NCI-H2171 treated with DMSO at 0.1 percent for 48 hours (cell line): ENCODE measurements around the gene PIGZ.

ENCODE experiments used
- DNase-seq: peaks from one replicate; lab custom pipeline; 2025; lab: John Stamatoyannopoulos, UW

The PIGZ gene

GRCh38 chr3:197001106-197001971, 32.7 kb upstream of the PIGZ start:
- DNase-seq, result peak; percentile 30

- DNase-seq, result no peak
Measured at GRCh38 chr3:197000211-197000610, 31.6 kb upstream of the PIGZ start.

DNA sequence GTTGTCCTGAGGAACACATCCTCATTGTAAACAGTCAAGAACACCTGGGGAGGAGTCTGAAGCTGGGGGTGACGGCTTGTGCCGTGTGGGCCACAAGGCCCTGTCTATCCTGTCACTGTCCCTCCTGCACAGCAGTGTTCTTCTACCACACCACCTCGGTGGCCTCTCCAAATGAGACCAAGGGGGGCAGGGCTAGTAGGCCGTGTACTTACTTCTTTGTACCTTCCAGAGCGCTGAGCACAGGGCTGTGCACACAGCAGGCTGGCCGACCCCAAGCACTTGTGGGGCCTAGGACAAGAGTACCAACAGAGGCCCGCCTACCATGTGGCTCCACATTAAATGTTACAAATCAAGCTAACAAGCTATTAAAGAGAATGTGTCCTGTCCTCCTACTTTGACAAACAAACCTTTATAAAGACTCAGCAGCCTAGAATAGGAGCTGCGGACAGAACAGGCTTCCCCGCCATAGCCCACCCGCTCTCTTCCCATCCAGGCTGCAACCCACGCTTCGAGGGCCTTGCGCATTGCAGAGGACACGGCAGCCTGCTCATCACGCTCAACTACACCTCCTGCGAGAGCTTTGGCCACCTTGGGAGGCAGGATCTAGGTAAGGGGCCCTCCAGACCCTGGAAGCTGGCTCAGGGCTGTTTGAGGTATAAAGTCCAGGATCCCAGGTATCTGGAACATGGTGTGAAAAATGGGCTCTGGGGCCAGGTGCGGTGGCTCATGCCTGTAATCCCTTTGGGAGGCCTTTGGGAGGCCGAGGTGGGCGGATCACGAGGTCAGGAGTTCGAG, 30.5 kb upstream of the PIGZ start:
- DNase-seq, result no peak

DNA sequence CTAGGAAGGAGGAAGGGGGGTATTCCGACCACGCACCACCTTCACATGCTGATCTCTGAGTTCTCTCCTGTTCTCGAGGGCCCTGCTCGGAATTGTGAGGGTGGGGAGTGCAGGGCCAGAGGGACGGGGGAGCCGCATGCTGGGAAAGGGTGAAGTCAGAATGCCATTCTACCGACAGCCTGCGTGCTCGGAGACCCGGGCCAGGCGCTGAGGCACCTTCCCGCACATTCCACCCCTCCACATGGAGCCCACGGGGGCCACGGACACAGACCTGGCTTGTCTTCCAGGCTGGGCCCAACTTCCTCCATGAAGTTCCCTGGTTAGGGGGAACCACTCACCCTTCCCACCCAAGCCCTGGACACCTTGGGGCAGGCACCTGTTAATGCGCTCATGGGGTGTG, 28.7 kb upstream of the PIGZ start:
- DNase-seq, result no peak

- peak; percentile 93 for DNase-seq
Measured at GRCh38 chr3:196996454-196997265, 28.0 kb upstream of the PIGZ start.

GRCh38 chr3:196995646-196996355, 27.2 kb upstream of the PIGZ start:
- DNase-seq, result peak; percentile 95

DNA sequence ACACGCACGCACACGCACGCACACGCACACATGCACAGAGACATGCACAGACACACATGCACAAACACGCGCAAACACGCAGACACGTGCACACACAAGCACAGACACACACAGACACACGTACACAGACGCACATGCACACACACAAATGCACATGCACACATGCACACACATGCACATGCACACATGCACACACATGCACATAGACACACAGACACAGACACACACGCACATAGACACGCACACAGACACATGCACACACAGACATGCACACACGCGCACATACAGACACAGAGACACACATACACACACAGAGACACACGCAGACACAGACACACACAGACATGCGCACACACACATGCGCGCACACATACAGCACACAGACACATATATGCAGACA, 26.4 kb upstream of the PIGZ start:
- DNase-seq, result no peak

DNA sequence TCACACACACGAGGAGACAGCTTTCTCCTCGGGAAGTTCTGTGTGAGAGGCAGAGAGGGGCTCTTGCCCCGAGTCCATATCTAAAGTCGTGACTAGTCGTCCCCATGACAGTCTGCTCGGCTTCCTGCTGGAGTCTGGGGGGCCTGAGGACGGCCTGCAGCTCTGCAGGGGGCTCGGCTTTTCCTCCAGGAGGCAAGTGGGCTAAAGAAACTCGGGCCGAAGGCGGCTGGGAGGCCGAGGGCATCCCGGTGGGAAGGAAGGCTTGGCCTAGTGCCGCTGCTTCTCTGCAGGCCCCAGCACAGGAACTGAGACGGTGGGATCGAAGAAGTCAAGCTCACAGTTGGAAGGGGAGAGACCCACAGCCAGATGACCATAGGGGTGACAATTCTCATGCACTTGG, 25.4 kb upstream of the PIGZ start:
- no peak for DNase-seq

GRCh38 chr3:196992461-196993065, 23.9 kb upstream of the PIGZ start:
- DNase-seq, result no peak

GRCh38 chr3:196991581-196992460, 23.2 kb upstream of the PIGZ start:
- DNase-seq, result no peak

DNA sequence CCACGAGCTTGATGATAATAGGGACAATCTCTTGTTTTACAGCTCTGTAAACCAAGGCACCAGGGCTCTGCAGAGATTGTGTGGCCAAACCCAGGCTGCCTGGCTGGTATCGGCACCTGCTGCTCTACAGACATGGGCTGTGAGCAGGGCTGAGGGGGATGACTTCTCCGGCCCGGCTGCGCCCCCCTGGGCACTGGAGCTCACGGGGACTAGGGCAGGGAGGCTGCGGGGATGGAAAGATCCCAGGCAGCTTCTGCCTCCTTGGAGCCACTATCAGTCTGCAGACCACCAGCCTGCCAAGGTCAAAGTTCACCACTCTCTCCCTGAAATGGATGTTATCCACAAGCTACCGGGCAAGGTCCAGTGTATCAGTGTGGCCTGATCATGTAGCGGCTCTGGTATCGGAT, 22.0 kb upstream of the PIGZ start:
- no peak for DNase-seq

DNA sequence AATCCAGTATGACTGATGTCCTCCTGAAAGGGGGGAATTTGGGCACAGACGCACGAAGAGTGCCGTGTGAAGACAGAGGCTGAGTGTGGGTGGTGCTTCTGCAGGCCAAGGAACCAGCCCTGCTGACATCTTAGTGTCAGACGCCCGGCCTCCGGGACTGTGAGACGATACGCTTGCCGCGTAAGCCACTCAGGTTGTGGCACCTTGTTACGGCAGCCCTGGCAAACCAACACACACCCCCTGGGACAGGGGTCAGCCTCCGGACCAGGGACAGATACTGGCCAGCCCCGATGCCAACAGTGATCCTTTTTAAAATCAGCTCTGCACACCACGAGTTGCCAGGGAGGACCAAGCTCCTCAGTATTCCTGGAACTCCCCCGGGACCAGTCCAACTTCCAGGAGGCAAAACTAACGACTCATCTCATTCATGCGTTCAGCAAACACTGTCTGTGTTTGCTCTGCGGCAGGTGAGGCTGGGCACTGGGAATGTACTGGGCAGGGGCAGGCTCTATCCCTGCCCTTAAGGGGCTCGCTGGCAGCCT, 21.2 kb upstream of the PIGZ start:
- DNase-seq, result peak; percentile 57

DNA sequence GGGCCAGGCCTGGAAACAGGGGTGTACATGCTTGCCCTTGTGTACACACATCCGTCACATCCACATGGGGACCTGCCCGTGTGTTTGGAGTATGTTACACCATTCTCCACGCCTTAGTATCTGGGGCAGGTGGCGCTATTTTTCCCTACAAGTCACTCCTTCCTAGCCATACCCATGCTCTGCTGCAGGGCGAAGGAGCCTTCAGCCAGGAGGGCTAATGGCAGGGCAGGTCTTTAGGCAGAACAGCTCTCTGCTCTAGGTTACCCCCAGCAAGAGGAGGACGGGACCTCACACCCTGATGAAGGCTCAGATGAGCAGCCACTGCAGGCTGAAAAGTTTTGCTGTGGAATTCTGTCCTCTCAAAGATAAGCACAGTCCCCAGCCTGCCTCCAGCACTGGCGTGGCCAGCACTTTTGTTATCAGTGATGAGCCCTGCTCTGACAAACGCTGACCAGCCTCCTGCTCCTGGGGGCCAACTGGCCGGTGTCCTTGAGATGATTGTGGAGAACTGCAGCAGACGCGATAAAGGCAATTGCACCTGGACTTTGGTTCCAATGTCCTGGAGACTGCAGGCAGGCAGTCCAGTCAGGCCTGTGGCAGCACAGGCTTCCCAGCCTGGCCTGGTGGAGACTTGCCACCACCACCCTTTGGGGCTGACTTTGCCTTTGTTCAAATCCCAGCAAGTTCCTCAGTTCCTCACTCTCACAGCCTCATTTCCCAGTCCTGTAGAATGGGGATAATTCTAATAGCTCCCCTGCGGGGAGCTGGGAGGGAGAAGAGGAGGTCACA, 19.8 kb upstream of the PIGZ start:
- DNase-seq, result no peak

- DNase-seq, result no peak
Measured at GRCh38 chr3:196987022-196987421, 18.4 kb upstream of the PIGZ start.

DNA sequence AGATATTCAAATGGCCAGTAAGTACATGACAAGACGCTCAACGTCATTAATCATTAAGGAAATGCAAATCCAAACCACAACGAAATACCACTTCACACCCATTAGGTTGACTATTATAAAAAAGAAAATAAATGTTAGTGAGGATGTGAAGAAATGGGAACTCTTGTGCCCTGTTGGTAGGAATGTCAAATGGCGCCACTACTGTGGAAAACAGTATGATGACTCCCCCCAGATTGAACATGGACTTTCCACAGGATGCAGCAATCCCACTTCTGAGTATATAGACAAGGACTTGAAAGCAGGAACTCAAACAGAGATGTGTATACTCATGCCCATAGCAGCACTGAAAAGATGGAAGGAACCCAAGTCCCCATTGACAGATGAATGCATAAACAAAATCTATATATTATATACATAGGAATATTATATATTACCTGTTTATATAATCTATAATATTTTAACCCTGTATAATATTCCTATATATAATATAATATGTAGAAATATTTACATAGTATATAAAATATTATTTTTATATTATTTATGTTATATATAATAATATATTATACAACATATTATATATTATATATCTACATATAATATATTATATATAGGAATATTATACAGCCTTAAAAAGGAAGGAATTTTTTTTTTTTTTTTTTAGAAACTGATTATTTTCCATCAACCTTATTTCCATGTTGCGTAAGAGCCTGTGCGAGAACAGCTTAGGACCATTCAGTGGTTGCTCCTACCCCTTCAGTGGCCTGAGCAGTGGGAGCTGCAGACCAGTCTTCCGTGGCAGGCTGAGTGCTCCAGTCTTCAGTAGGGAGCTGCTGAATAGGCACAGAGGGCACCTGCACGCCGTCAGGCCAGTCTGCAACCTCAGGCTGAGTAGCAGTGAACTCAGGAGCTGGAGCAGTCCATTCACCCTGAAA, 17.6 kb upstream of the PIGZ start:
- no peak for DNase-seq

DNA sequence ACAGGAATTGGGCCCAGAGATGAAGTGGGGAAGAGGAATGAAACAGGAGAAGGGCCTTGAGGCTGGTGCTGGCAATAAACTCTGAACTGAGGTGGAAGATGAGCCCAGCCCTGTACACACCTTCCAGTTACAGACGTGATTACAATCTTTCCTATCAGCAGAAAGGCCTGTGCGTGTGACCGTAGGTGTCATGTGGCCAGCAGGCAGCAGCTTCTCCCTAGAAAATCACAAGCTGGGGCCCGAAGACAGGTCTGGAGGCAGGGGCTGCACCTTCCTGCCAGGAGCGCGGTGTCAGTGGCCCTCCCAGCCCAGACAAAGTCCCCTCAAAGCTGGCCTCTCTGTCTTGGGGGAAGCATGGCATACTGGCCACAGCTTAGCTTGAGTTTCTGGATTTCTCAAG, 16.7 kb upstream of the PIGZ start:
- no peak for DNase-seq

- no peak for DNase-seq
Measured at GRCh38 chr3:196983186-196983585, 14.6 kb upstream of the PIGZ start.

GRCh38 chr3:196981657-196982056, 13.0 kb upstream of the PIGZ start:
- DNase-seq, result no peak
